ENCODE data around the gene MSH5.

DNA sequence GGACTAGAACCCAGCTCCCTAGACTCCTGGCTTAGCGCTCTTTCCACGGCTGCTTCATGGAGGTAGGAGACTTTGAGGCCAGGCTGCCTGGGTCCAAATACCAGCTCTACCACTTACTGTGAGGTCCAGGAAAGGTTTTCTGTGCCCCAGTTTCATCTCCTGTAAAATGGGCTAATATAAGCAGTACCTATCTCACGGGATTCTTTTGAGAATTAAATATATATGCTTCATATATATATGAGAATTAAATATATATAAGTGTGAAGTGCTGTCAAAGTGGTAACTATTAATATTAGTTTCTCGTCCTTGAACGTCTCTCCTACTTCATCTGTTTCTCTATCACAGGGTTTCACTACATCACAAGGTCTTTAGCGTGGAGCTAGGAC, 48.7 kb upstream of the MSH5 start:
- TF ChIP-seq, protein P1, sequence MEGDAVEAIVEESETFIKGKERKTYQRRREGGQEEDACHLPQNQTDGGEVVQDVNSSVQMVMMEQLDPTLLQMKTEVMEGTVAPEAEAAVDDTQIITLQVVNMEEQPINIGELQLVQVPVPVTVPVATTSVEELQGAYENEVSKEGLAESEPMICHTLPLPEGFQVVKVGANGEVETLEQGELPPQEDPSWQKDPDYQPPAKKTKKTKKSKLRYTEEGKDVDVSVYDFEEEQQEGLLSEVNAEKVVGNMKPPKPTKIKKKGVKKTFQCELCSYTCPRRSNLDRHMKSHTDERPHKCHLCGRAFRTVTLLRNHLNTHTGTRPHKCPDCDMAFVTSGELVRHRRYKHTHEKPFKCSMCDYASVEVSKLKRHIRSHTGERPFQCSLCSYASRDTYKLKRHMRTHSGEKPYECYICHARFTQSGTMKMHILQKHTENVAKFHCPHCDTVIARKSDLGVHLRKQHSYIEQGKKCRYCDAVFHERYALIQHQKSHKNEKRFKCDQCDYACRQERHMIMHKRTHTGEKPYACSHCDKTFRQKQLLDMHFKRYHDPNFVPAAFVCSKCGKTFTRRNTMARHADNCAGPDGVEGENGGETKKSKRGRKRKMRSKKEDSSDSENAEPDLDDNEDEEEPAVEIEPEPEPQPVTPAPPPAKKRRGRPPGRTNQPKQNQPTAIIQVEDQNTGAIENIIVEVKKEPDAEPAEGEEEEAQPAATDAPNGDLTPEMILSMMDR (IDR thresholded peaks at IDR 0.05; ENCODE audit: insufficient read depth, low read length, poor library complexity, severe bottlenecking) = no peak
- no peak for TF ChIP-seq EZH2phosphoT487 (conservative IDR thresholded peaks at IDR 0.05; ENCODE audit: low read length)

Data from SU-DHL-6 (cell line).